WTC11 (cell line): ENCODE results near the gene RPS3. TPM values are rescaled to one million over a fixed set of nuclear protein-coding genes. Genes with fewer than 3 reads are reported as not detected.

Source experiments
- ATAC-seq: fragments of 200-7000 bp; cut with Tn5 transposase; 2 replicates; pipeline ENCODE4 v1.10.0; 2021; ENCODE audit warnings: mild to moderate bottlenecking, moderate library complexity
- CTCF ChIA-PET: fragments of 300-600 bp; sonication (Branson Sonifier 250); formaldehyde crosslinking; loops from one replicate; lab custom pipeline; 2021; ENCODE audit warnings: antibody characterized with exemption; lab: Charles Lee
- POLR2A ChIA-PET: fragments of 350-600 bp; sonication (Branson Sonifier 250); formaldehyde crosslinking; loops from one replicate; lab custom pipeline; 2021; ENCODE audit warnings: antibody characterized with exemption; lab: Charles Lee
- DNase-seq: peaks from one replicate; pipeline ENCODE4 v3.0.0; 2021; ENCODE audit warnings: low spot score
- H3K27ac Mint-ChIP-seq: 2 replicates; pipeline ENCODE4 v1.8.0; 2021; ENCODE audit warnings: mixed read lengths
- H3K27me3 Mint-ChIP-seq: 2 replicates; pipeline ENCODE4 v1.8.0; 2021; ENCODE audit warnings: low read depth, mild to moderate bottlenecking, moderate library complexity, mixed read lengths
- H3K36me3 Mint-ChIP-seq: 2 replicates; pipeline ENCODE4 v1.8.0; 2021; ENCODE audit warnings: mixed read lengths
- H3K4me1 Mint-ChIP-seq: 2 replicates; pipeline ENCODE4 v1.8.0; 2022; ENCODE audit warnings: mixed read lengths
- H3K4me3 Mint-ChIP-seq: 2 replicates; pipeline ENCODE4 v1.8.0; 2021; ENCODE audit warnings: mild to moderate bottlenecking, moderate library complexity, mixed read lengths
- H3K9me3 Mint-ChIP-seq: 2 replicates; pipeline ENCODE4 v1.8.0; 2021; ENCODE audit warnings: mixed read lengths
- ELF4 ChIP-seq: sonication (generic); formaldehyde crosslinking; IDR thresholded peaks from 2 replicates; pipeline ENCODE4 v1.8.1; 2022; ENCODE audit warnings: low read depth, mild to moderate bottlenecking, moderate library complexity, missing genetic modification reagents
- EMX1 ChIP-seq: fragments of 250-450 bp; sonication (Bioruptor Pico); IDR thresholded peaks from 2 replicates; pipeline ENCODE4 v1.8.0; 2021; ENCODE audit warnings: mild to moderate bottlenecking
- FOXK1 ChIP-seq: sonication (generic); formaldehyde crosslinking; IDR thresholded peaks from 2 replicates; pipeline ENCODE4 v1.8.0; 2022; ENCODE audit warnings: mild to moderate bottlenecking, moderate library complexity, missing genetic modification reagents
- IRF2 ChIP-seq: sonication (generic); formaldehyde crosslinking; IDR thresholded peaks from 2 replicates; pipeline ENCODE4 v1.8.0; 2022; ENCODE audit warnings: low read depth, missing genetic modification reagents, borderline replicate concordance
- NFATC4 ChIP-seq: fragments of 250-450 bp; sonication (Bioruptor Pico); IDR thresholded peaks from 2 replicates; pipeline ENCODE4 v1.9.0; 2021; ENCODE audit warnings: mild to moderate bottlenecking
- NFYB ChIP-seq: sonication (generic); formaldehyde crosslinking; conservative IDR thresholded peaks from 2 replicates; pipeline ENCODE4 v1.8.0; 2022; ENCODE audit warnings: low read depth, missing genetic modification reagents
- NR1H2 ChIP-seq: sonication (generic); formaldehyde crosslinking; IDR thresholded peaks from 2 replicates; pipeline ENCODE4 v1.9.0; 2021; ENCODE audit warnings: mild to moderate bottlenecking, moderate library complexity, missing genetic modification reagents
- NR2C2 ChIP-seq: sonication (generic); formaldehyde crosslinking; IDR thresholded peaks from 2 replicates; pipeline ENCODE4 v1.8.0; 2022; ENCODE audit warnings: mild to moderate bottlenecking, missing genetic modification reagents
- RORB ChIP-seq: fragments of 250-450 bp; sonication (Bioruptor Pico); IDR thresholded peaks from 2 replicates; pipeline ENCODE4 v1.9.0; 2021; ENCODE audit warnings: mild to moderate bottlenecking
- TCF7 ChIP-seq: sonication (generic); formaldehyde crosslinking; IDR thresholded peaks from 2 replicates; pipeline ENCODE4 v1.8.0; 2022; ENCODE audit warnings: mild to moderate bottlenecking, low read depth, missing genetic modification reagents, moderate library complexity
- TEAD4 ChIP-seq: sonication (generic); formaldehyde crosslinking; IDR thresholded peaks from 2 replicates; pipeline ENCODE4 v1.8.0; 2022; ENCODE audit warnings: mild to moderate bottlenecking, missing genetic modification reagents
- USF1 ChIP-seq: sonication (generic); formaldehyde crosslinking; IDR thresholded peaks from 2 replicates; pipeline ENCODE4 v1.8.0; 2022; ENCODE audit warnings: mild to moderate bottlenecking, missing genetic modification reagents
- ZBTB43 ChIP-seq: sonication (generic); formaldehyde crosslinking; IDR thresholded peaks from 2 replicates; pipeline ENCODE4 v1.8.1; 2023; ENCODE audit warnings: mild to moderate bottlenecking, missing genetic modification reagents
- ZMAT4 ChIP-seq: fragments of 250-450 bp; sonication (Bioruptor Pico); IDR thresholded peaks from 2 replicates; pipeline ENCODE4 v1.9.0; 2021; ENCODE audit warnings: mild to moderate bottlenecking
- ZNF121 ChIP-seq: sonication (generic); formaldehyde crosslinking; IDR thresholded peaks from 2 replicates; pipeline ENCODE4 v1.8.0; 2023; ENCODE audit warnings: missing genetic modification reagents
- ZNF263 ChIP-seq: sonication (generic); formaldehyde crosslinking; IDR thresholded peaks from 2 replicates; pipeline ENCODE4 v1.8.1; 2022; ENCODE audit warnings: low read depth, mild to moderate bottlenecking, moderate library complexity, missing genetic modification reagents
- ZNF396 ChIP-seq: fragments of 250-450 bp; sonication (Bioruptor Pico); IDR thresholded peaks from 2 replicates; pipeline ENCODE4 v1.8.0; 2021; ENCODE audit warnings: mild to moderate bottlenecking, moderate library complexity, borderline replicate concordance
- ZNF671 ChIP-seq: fragments of 250-450 bp; sonication (Bioruptor Pico); IDR thresholded peaks from 2 replicates; pipeline ENCODE4 v1.8.0; 2021; ENCODE audit warnings: mild to moderate bottlenecking
- total RNA-seq: library from RNA; stranded (reverse); gene quantifications from 3 replicates; pipeline ENCODE4 v1.2.3, GENCODE V29; 2021
- TF ChIP-seq, protein P1 (sequence below): sonication (generic); formaldehyde crosslinking; IDR thresholded peaks from 2 replicates; pipeline ENCODE4 v1.8.1; 2023; ENCODE audit warnings: mild to moderate bottlenecking, missing genetic modification reagents
- TF ChIP-seq, protein P2 (sequence below): sonication (generic); formaldehyde crosslinking; IDR thresholded peaks from 2 replicates; pipeline ENCODE4 v1.8.1; 2023; ENCODE audit warnings: mild to moderate bottlenecking, moderate library complexity, missing genetic modification reagents
- TF ChIP-seq, protein P3 (sequence below): sonication (generic); formaldehyde crosslinking; IDR thresholded peaks from 2 replicates; pipeline ENCODE4 v1.8.1; 2022; ENCODE audit warnings: low read depth, mild to moderate bottlenecking, moderate library complexity, missing genetic modification reagents, borderline replicate concordance

The RPS3 gene
- total RNA-seq, 1 experiment from 2014 or later, result 3,967 TPM

- H3K4me3 Mint-ChIP-seq, result peak overlapping the region; percentile 100
- ATAC-seq (no peak), DNase-seq (no peak)
- peaks cover 33% of the 10 kb centered on the region for H3K4me1 Mint-ChIP-seq
- peaks cover 4% of the 10 kb centered on the region; the same call in 1 of the 2 replicates for H3K27me3 Mint-ChIP-seq
- H3K36me3 Mint-ChIP-seq, result peaks cover 47% of the 10 kb centered on the region
- POLR2A ChIA-PET, result no interaction called here
- peak overlapping the region; percentile 99 for H3K27ac Mint-ChIP-seq
- CTCF ChIA-PET, result no interaction called here
- TF ChIP-seq ZNF263 (CRISPR knock-in tag) (no peak), ZNF671 (CRISPR knock-in tag) (no peak)
- H3K9me3 Mint-ChIP-seq, result no peaks in the 10 kb centered on the region
Measured at GRCh38 chr11:75398906-75399305, 412 bp upstream of the RPS3 start.

DNA sequence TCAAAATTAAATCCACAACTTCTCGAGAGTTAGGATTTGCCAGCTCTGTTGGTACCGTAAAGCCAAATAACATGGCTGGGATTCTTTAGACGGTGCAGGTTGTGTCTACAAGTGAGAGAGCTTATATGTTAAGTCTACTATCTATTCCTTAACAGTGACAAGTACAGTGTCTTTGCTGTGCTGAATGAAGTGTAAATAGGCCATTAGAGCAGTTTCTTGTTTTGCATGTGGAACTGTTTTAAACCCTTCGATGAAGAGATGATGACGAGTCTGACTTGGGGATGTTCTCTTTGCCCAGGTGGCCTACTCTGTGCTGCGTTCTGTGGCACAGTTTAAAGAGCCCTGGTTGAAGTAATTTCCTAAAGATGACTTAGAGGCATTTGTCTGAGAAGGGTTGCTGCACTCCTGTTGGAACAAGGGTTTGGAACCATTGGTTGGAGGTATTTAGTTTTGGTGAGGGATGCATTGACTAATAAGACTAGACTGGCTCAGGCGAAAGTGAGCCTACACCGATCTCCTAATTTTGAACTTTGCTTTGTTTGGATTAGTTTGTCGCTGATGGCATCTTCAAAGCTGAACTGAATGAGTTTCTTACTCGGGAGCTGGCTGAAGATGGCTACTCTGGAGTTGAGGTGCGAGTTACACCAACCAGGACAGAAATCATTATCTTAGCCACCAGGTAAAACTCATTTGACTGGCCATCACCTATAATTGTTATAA lies 988 bp downstream of the RPS3 start:
- Mint-ChIP-seq H3K27ac (peak overlapping the region; percentile 99), H3K27me3 (peaks cover 2% of the 10 kb centered on the region; the same call in 1 of the 2 replicates), H3K36me3 (peaks cover 61% of the 10 kb centered on the region), H3K9me3 (no peaks in the 10 kb centered on the region), H3K4me1 (peaks cover 40% of the 10 kb centered on the region), H3K4me3 (peak overlapping the region; percentile 100)
- ChIA-PET POLR2A (interaction anchor here (0.8 to 0.9 kb wide), 3 partner anchors 14 to 125 kb away, joined by 3 to 4 read pairs (median 3); partner anchors contain the start of gene GDPD5), CTCF (interaction anchor here (0.7 to 2.2 kb wide), 6 partner anchors 9 to 120 kb away, joined by 3 to 10 read pairs (median 4); no protein-coding TSS in a partner anchor)
- DNase-seq (no peak), ATAC-seq (no peak)
- TF ChIP-seq, protein P1, sequence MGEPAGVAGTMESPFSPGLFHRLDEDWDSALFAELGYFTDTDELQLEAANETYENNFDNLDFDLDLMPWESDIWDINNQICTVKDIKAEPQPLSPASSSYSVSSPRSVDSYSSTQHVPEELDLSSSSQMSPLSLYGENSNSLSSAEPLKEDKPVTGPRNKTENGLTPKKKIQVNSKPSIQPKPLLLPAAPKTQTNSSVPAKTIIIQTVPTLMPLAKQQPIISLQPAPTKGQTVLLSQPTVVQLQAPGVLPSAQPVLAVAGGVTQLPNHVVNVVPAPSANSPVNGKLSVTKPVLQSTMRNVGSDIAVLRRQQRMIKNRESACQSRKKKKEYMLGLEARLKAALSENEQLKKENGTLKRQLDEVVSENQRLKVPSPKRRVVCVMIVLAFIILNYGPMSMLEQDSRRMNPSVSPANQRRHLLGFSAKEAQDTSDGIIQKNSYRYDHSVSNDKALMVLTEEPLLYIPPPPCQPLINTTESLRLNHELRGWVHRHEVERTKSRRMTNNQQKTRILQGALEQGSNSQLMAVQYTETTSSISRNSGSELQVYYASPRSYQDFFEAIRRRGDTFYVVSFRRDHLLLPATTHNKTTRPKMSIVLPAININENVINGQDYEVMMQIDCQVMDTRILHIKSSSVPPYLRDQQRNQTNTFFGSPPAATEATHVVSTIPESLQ, result no peak
- TF ChIP-seq ZNF671 (CRISPR knock-in tag), result peak; percentile 41; the same call in 1 of the 2 replicates
- 0 out of 2 replicates have a peak, but pooled peaks have one; percentile 20 for TF ChIP-seq NFATC4 (CRISPR knock-in tag)
- TF ChIP-seq NFYB (CRISPR knock-in tag), result no peak
- no peak for TF ChIP-seq ELF4 (CRISPR knock-in tag)
- no peak for TF ChIP-seq NR2C2
- no peak for TF ChIP-seq RORB (CRISPR knock-in tag)
- no peak for TF ChIP-seq TCF7 (CRISPR knock-in tag)

GRCh38 chr11:75402002-75402773 lies 2.9 kb downstream of the RPS3 start:
- CTCF ChIA-PET, result no interaction called here
- DNase-seq (no peak), ATAC-seq (no peak)
- Mint-ChIP-seq H3K36me3 (peaks cover 79% of the 10 kb centered on the region), H3K4me3 (peak overlapping the region; percentile 100), H3K9me3 (no peaks in the 10 kb centered on the region), H3K27ac (peak overlapping the region; percentile 92), H3K4me1 (peaks cover 40% of the 10 kb centered on the region), H3K27me3 (no peaks in the 10 kb centered on the region)
- POLR2A ChIA-PET, result no interaction called here
- TF ChIP-seq ZMAT4 (CRISPR knock-in tag), result no peak
- no peak for TF ChIP-seq FOXK1 (CRISPR knock-in tag)
- TF ChIP-seq ZNF396 (CRISPR knock-in tag), result no peak
- TF ChIP-seq IRF2 (CRISPR knock-in tag), result no peak
- TF ChIP-seq TEAD4 (CRISPR knock-in tag), result no peak
- TF ChIP-seq, protein P2, sequence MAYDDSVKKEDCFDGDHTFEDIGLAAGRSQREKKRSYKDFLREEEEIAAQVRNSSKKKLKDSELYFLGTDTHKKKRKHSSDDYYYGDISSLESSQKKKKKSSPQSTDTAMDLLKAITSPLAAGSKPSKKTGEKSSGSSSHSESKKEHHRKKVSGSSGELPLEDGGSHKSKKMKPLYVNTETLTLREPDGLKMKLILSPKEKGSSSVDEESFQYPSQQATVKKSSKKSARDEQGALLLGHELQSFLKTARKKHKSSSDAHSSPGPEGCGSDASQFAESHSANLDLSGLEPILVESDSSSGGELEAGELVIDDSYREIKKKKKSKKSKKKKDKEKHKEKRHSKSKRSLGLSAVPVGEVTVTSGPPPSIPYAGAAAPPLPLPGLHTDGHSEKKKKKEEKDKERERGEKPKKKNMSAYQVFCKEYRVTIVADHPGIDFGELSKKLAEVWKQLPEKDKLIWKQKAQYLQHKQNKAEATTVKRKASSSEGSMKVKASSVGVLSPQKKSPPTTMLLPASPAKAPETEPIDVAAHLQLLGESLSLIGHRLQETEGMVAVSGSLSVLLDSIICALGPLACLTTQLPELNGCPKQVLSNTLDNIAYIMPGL (CRISPR knock-in tag), result no peak
- no peak for TF ChIP-seq USF1 (CRISPR knock-in tag)
- TF ChIP-seq, protein P3, sequence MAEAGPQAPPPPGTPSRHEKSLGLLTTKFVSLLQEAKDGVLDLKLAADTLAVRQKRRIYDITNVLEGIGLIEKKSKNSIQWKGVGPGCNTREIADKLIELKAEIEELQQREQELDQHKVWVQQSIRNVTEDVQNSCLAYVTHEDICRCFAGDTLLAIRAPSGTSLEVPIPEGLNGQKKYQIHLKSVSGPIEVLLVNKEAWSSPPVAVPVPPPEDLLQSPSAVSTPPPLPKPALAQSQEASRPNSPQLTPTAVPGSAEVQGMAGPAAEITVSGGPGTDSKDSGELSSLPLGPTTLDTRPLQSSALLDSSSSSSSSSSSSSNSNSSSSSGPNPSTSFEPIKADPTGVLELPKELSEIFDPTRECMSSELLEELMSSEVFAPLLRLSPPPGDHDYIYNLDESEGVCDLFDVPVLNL, result no peak
- no peak for TF ChIP-seq EMX1 (CRISPR knock-in tag)
- TF ChIP-seq ZBTB43 (CRISPR knock-in tag), result no peak
- TF ChIP-seq NR1H2 (CRISPR knock-in tag), result no peak
- no peak for TF ChIP-seq TCF7 (CRISPR knock-in tag)
- TF ChIP-seq ZNF121, result no peak
